Prostate gland (tissue), 2 donors: ENCODE results near the gene HOXB6.

Experiments used
- POLR2A ChIP-seq: fragments of 450-650 bp; IDR thresholded peaks from one replicate; pipeline ENCODE4 v1.6.1; 2016; ENCODE audit warnings: antibody characterized with exemption, mild to moderate bottlenecking
- POLR2AphosphoS5 ChIP-seq: sonication (generic); formaldehyde crosslinking; IDR thresholded peaks from one replicate; pipeline ENCODE4 v1.6.1; 2017; ENCODE audit warnings: antibody characterized with exemption
- TF ChIP-seq, protein P1 (sequence below), 4 experiments: fragments of 200-600 bp in 2 of 4; fragments of 450-650 bp in 2 of 4; sonication (generic) in 2 of 4; IDR thresholded peaks; 1 replicate in 3 of 4; 2 replicates in 1 of 4; pipeline ENCODE4 v1.5.1; 2016 to 2019; ENCODE audit warnings: antibody characterized with exemption in 4 of 4, mild to moderate bottlenecking in 2 of 4, moderate library complexity in 2 of 4

DNA sequence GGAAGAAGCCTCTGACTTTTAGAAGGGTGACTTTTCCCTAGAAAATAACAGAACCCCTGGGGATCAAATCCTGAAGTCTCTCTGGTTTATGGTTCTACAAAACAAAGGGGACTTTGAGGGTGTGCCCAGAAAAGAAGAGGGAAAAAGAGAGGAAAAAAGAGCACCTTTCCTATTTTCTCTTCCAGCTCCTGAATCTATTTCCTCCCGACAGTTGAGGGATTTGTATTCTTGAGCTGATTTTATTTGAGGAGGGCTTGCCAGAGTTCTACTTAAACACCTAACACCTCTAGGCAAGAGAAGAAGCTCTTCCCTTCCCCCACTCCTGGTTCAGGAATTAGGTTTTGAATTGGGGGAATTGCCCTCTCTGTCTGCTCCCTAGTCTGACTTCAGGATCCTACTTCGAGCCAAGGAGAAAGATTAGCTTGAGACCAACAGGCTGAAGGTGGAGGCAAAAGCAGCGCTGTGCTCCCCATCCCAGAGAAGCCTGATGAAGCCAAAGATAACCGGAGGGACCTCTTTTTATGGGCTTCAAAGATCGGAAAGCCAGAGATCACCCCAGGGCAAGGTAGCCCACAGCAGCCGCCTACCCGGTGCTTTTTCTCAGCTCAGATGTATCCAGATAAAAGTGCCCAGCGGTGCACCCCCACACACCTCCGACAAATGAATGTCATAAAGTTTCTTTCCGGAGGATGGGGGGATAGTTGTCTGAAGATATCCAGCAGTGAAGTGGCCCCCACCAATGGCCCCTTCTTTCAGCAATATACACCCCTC, 15.5 kb downstream of the HOXB6 start:
- TF ChIP-seq, protein P1, sequence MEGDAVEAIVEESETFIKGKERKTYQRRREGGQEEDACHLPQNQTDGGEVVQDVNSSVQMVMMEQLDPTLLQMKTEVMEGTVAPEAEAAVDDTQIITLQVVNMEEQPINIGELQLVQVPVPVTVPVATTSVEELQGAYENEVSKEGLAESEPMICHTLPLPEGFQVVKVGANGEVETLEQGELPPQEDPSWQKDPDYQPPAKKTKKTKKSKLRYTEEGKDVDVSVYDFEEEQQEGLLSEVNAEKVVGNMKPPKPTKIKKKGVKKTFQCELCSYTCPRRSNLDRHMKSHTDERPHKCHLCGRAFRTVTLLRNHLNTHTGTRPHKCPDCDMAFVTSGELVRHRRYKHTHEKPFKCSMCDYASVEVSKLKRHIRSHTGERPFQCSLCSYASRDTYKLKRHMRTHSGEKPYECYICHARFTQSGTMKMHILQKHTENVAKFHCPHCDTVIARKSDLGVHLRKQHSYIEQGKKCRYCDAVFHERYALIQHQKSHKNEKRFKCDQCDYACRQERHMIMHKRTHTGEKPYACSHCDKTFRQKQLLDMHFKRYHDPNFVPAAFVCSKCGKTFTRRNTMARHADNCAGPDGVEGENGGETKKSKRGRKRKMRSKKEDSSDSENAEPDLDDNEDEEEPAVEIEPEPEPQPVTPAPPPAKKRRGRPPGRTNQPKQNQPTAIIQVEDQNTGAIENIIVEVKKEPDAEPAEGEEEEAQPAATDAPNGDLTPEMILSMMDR (IDR thresholded peaks at IDR 0.05): no peak
- TF ChIP-seq POLR2A: no peak
- TF ChIP-seq POLR2AphosphoS5: no peak
